Measurements from ENCODE around the gene CINP. TPM values are rescaled to one million over a fixed set of nuclear protein-coding genes. Genes with fewer than 3 reads are reported as not detected.
A peak's percentile ranks its signal among the peaks of the same experiment; 100 is the strongest.

The CINP gene
- total and polyA plus RNA-seq, 2 of the 13 experiments (the other 11 are each of a cell fraction or from before 2014, with no cell fraction given), result 32.8 to 42.8 TPM

GRCh38 chr14:102304611-102305506 is 57.8 kb downstream of the CINP start, which contains the start of gene MOK (continued):
- TF ChIP-seq GFI1 (CRISPR knock-in tag; IDR thresholded peaks at IDR 0.05; ENCODE audit: borderline replicate concordance), result peak; percentile 73; the same call in 1 of the 2 replicates
- TF ChIP-seq MNT (IDR thresholded peaks at IDR 0.05), result peak; percentile 78
- TF ChIP-seq ZSCAN5A (CRISPR knock-in tag; IDR thresholded peaks at IDR 0.05; ENCODE audit: borderline replicate concordance), result no peak
- 0 out of 2 replicates have a peak, but pooled peaks have one; percentile 25 for TF ChIP-seq RBFOX2 (IDR thresholded peaks at IDR 0.05; ENCODE audit: low read depth, low read length)
- peak; percentile 70; the same call in 1 of the 2 replicates for TF ChIP-seq ZNF331 (CRISPR knock-in tag; IDR thresholded peaks at IDR 0.05)
- peak; percentile 40; the same call in 1 of the 2 replicates for TF ChIP-seq NR2F6 (IDR thresholded peaks at IDR 0.05)
- TF ChIP-seq NR2F6 (CRISPR knock-in tag; IDR thresholded peaks at IDR 0.05), result peak; percentile 76
- TF ChIP-seq KLF13 (CRISPR knock-in tag; IDR thresholded peaks at IDR 0.05), result no peak
- peak; percentile 80; the same call in 1 of the 2 replicates for TF ChIP-seq KDM5A (IDR thresholded peaks at IDR 0.05; ENCODE audit: borderline replicate concordance, low read length)
- peak; percentile 34 for TF ChIP-seq NR2C2 (CRISPR knock-in tag; IDR thresholded peaks at IDR 0.05; ENCODE audit: borderline replicate concordance)
- TF ChIP-seq GPBP1L1 (CRISPR knock-in tag; IDR thresholded peaks at IDR 0.05), result no peak
- peak; percentile 88 for TF ChIP-seq FOXA3 (CRISPR knock-in tag; IDR thresholded peaks at IDR 0.05)
- peak; percentile 65; the same call in 1 of the 2 replicates for TF ChIP-seq ZNF556 (CRISPR knock-in tag; IDR thresholded peaks at IDR 0.05; ENCODE audit: borderline replicate concordance)
- no peak for TF ChIP-seq JUN (CRISPR knock-in tag; IDR thresholded peaks at IDR 0.05)
- peak; percentile 64; the same call in 1 of the 2 replicates for TF ChIP-seq ZNF724P (CRISPR knock-in tag; IDR thresholded peaks at IDR 0.05; ENCODE audit: borderline replicate concordance)
- 0 out of 2 replicates have a peak, but pooled peaks have one; percentile 9 for TF ChIP-seq ZBED4 (CRISPR knock-in tag; IDR thresholded peaks at IDR 0.05; ENCODE audit: borderline replicate concordance)
- TF ChIP-seq ZNF615 (CRISPR knock-in tag; IDR thresholded peaks at IDR 0.05; ENCODE audit: borderline replicate concordance), result no peak
- no peak for TF ChIP-seq POLR2AphosphoS2 (IDR thresholded peaks at IDR 0.05; ENCODE audit: low read depth, low read length)
- peak; percentile 83 for TF ChIP-seq PITX1 (CRISPR knock-in tag; IDR thresholded peaks at IDR 0.05)
- TF ChIP-seq NRL (CRISPR knock-in tag; IDR thresholded peaks at IDR 0.05; ENCODE audit: borderline replicate concordance), result peak; percentile 70; the same call in 1 of the 2 replicates
